ENCODE measurements around the gene ELFN1.

Gene ELFN1

DNA sequence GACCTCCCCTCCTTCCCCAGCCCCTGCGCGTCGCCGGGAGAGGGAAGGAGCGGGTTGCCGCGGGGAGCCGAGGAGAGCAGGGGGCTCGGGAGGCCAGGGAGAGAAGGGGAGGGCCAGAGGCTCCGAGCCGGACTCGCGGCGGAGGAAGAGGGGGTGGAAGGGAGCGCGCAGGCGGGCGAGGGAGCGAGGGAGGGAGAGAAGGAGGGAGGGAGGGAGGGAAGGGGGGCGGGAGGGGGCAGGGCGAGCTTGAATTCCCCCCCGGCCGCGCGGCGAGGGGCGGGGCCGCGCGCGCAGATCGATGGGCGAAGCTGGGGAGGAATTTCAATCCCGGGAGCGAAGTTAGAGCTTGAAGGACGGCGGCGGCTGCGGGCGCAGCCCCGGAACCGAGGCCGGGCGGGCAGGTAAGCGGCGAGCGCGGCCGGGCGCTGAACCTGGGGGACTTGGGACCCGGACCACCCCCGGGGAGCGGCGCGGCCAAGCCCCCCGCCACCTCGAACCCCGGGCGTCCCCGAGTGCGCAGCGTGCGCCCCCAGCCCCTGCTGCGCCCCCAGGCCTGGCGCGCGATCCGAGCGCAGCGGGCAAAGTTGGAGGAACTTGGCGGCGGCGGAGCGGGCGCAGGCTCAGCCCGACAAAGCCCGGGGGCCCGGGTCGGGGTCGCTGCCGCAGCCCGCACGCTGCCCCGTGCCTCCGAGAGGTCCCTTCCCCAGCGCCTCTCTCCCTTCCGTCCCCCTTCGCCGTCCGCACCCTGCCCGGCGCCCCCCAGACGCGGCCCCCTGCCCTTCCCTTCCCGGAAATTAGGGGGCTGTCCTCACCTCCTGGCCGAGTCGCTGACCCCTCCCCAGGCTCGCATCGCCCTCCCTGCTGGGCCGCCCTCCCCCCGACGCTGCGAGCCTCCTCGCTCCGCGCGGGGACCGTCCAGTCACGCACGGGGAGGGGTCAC is at the start of gene ELFN1:
Gene ELFN1, plus strand, starts transcription at position 324 of the 940 bp plus-strand sequence. CDS start 74,320 bp downstream, outside the sequence.
- in situ Hi-C loops (cut with MboI; ENCODE audit: low sequenced_read_pairs) = no loop called here

DNA sequence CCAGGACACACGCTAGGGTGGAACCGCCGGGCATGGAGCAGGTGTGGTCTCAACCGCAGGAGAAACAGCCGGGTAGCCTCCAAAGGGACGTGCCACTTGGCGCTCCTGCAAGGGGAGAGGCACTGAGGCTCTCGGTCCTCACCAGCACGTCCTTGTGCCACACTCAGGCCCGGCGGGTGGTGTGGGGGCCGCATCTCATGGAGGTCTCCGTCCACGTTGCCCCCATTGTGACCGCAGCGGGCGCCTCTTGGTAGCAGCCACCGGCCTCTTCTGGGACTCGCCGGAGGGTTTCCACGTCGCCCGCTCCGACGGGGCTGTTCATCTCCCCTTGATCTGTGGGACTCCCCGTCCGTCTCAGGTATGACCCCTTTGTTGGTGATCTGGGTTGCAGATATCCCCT is 49.2 kb upstream of the ELFN1 start:
- in situ Hi-C loops (cut with MboI; ENCODE audit: low sequenced_read_pairs) = no loop called here

DNA sequence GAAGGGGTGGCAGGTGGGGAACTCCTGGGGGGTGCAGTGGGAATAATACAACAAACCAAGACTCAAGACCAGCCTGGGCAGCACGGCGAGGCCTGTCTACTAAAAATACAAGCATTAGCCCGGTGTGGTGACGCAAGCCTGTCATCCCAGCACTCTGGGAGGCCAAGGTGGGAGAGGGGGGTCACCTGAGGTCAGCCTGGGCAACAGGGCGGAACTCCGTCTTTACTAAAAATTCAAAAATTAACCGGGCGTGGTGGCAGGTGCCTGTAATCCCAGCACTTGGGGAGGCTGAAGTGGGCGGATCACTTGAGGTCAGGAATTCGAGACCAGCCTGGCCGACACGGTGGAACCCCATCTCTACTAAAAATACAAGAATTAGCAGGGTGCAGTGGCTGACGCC is 48.4 kb upstream of the ELFN1 start:
- in situ Hi-C loops (cut with MboI; ENCODE audit: low sequenced_read_pairs) = no loop called here

DNA sequence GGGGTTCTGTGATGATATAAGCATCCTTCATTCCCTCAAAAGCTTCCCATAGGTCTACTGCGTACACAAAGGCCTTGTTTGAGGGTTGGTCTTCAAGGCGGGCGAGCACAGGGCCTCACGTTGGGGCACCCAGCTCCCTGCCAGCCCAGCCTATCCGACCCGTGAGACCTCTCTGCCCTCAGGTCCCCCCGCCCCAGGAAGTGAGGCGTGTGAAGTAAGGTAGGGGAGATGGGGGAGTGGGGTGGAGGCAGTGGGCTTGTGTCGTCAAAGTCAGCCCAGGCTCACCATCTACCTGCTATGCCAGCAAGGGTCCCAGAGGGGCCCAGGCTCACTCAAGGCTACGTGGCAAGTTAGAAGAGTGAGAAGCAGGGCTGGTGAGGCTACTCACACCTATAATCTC is 47.6 kb upstream of the ELFN1 start:
- in situ Hi-C loops (cut with MboI; ENCODE audit: low sequenced_read_pairs) = no loop called here

DNA sequence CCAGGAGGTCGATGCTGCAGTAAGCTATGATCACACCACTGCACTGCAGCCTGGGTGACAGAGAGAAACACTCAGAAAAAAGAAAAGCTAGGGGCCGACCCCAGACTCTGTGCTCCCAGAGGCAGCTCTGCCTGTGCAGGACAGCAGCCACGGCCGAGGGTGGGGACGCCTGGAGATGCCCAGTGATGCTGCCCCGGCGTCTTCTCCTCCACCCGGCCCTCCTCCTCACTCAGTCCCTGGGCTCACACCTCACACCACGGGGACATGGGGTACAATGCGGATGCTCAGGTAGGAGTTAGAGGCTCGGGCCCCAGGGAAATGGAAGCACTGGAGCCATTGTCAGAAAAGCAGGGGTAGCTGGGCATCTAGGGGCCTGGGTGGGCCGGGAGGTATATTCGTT is 46.3 kb upstream of the ELFN1 start:
- in situ Hi-C loops (cut with MboI; ENCODE audit: low sequenced_read_pairs) = no loop called here

DNA sequence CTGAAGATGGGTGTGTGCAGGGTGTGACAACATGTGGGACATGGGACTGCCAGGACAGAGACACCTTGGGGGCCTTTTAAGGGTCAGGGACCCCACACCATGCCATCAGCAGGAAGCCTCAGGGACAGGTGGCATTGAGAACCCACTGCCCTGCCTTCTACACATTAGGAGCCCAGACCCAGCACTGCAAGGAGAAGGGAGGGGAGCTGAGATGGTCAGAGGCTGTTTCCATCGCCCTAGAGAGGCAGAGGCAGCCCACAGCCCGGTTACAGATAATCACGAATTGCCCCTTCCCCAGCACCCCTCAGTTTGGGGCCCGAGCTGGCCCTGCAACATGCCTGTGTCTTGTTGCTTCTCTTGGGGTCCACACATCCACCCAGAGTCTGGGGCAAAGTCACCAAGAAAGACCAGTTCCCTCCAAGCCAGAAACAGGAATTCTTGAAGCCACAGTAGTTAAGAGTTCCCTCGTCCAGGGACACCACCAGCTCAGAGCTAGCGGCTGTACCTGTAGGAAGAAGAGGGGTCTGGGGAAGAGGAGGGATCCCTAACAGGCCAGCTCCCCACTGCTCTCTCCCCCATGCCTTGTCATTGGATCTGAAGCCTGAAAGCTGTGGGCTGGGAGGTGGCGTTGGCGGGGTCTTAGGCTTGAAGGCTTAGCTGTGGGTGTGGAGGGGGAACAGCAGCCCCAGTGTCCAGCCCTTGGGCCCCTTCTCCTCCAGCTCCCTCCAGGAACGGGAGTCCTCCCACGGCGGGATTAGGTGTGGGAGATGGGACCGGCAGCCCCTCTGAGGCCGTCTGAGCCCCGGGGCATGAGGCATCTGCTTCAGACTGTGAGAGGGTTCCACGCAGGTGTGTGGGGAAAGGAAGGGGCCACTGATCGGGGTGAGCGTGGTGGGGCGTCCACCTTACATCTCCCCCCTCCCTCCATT is 44.8 kb upstream of the ELFN1 start:
- in situ Hi-C loops (cut with MboI; ENCODE audit: low sequenced_read_pairs) = no loop called here

DNA sequence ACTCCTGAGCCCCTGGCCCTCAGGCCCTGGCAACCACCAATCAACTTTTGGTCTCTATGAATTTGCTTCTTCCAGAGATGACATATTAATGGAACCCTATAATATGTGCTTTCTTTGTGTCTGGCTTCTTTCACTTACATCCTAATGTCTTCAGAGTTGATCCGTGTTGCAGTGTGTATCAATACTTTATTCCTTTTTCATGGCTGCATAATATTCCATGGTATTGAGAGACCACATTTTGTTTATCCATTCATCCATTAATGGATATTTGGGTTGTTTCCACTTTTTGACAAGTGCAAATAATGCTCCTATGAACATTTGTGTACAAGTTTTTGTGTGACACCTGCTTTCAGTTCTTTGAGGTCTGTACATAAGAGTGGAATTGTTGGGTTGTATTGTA is 43.3 kb upstream of the ELFN1 start:
- in situ Hi-C loops (cut with MboI; ENCODE audit: low sequenced_read_pairs) = no loop called here

DNA sequence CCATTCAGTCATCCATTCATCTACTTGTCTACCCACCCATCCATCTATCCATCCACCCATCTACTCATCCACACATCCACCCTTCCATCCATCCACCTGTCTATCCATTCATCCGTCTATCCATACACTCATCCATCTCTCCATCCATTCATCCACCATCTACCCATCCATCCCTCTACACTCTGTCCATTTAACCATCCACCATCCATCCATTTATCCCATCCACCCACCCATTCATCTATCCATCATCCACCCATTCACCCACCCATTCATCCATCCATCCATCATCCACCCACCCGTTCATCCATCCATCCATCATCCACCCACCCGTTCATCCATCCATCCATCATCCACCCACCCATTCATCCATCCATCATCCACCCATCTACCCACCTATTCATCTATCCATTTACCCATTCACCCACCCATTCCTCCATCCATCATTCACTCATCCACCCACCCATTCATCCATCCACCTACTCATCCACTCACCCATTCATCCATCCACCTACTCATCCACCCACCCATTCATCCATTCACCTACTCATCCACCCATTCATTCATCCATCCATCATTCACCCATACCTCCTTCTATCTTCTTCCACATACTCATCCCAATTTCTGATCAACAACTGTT is 39.3 kb upstream of the ELFN1 start:
- in situ Hi-C loops (cut with MboI; ENCODE audit: low sequenced_read_pairs) = no loop called here

DNA sequence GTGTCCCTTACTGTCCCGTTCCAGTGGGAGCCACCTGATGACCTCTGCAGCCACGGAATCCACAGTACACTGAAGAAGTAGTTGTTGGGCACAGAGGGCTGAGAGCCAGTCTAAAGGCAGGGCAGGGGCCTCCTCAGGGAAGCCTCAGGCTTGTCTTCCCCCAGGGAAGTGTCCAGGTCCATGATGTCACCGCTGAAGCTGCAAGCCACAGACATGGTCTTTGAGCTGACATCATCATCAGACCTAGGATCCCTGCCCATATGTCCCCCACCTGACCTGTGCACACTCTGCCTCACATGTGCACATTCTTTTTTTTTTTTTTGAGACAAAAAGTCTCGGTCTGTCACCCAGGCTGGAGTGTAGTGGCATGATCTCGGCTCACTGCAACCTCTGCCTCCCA is 38.4 kb upstream of the ELFN1 start:
- in situ Hi-C loops (cut with MboI; ENCODE audit: low sequenced_read_pairs) = no loop called here

DNA sequence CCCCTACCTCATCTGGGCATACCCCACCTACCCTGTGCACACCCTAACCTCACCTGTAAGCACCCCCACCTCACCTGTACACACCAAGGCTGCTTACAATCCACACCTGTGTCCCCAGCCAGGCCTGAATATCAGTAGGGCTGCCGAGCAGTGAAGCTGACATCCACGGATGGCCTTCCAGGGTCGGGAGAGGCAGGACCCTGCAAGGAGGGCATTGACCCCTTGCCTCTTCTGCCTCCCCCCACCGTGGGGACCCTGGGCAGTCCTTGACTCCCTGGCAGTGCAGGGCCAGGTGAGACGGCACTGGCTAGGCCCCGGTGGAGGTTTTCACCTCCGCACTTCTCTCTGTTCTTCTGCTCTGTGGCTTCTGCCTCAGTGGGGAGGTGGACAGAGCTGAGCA is 37.6 kb upstream of the ELFN1 start:
- in situ Hi-C loops (cut with MboI; ENCODE audit: low sequenced_read_pairs) = no loop called here

DNA sequence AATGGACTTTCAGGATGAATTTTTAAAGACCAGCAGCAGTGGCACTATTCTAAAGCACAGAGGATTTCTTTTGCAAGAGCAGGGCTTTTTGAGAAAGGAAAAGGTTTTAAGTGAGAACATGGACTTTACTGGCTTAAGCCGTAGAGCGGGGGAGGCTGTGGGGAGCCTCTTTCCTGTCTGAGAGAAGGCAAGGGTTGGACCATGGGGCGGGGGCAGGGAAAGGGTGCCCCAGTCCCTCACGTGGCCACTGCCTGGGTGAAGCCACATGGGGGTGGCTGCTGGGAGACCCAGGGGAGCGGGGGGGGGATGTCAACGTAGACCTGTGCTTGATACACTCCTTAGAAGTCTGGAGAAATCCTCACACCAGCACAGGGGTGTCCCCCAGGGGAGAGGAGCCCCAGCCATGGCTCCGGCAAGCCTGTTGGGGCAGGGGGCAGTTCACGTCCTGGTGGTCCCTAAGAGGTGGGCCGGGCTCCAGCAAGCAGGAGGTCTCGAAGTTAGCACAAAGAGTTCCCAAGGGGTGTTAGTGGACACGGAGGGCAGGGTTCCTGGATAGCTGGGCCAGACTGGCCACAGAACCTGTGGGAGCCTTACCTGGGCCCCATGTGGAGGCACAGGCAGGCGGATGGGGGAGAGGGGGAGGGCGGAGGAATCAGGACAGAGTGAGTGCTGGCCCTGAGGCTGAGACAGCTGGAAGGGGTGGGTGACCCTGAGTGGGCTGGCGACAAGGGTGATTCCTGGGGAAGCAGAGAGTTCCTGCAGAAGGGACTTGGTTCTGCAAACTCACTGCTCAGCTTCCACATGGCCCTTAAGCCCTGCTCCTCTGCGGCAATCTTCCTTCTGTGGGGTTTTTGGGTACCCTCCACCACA is 36.9 kb upstream of the ELFN1 start:
- in situ Hi-C loops (cut with MboI; ENCODE audit: low sequenced_read_pairs) = no loop called here

DNA sequence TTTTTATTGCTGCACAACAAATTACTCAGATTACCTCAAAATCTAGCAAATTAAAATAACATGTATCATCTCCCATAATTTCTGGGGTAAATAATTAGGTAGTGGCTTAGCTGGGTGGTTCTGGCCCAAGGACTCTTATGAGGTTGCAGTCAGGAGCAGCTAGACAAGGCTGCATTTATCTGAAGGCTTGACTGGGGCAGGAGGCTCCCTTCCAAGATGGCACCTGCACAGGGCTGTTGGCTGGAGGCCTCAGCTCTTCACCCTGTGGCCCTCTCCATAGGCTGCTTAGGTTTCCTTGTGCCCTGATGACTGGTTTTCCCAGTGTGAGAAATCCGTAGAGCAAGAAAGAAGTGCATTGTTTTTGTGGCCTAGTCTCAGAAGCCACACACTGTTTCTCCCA is 34.7 kb upstream of the ELFN1 start:
- in situ Hi-C loops (cut with MboI; ENCODE audit: low sequenced_read_pairs) = no loop called here

DNA sequence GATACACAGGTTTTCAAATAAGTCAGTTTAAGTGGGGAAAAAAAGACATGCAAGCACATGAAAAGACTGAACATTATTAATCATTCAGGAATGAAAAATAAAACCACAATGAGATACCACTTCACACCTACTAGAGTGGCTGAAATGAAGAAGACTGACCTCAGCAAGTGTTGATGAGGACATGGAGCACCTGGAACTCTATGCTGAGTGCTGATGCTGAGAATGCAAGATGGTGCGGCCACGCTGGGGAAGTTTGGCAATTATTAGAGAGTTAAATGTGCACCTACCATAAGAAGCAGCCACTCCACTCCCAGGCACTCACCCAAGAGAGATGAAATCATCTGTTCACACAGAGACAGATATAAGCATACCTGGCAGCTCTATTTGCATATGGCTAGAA is 32.9 kb upstream of the ELFN1 start:
- in situ Hi-C loops (cut with MboI; ENCODE audit: low sequenced_read_pairs) = no loop called here

DNA sequence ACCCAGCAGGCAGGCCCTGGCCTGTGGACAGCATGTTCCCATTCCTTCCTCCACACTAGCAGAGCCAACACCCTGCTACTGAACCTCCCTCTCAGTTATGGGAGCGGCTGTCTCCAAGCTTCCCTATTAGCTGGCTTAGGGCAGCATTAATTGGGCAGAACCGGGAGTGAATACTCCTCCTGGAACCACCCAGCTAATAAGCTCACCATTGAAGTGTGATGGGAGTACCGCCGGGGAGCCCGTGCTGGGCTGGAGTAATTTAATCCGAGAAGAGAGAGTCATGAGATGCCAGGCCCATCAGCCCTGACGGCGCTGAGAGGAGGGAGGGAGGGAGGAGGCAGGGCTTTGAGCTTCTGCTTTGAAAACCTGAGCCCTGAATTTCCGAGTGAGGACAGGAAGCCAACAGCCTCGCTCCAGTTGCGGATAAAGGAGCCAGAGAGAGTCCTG is 31.8 kb upstream of the ELFN1 start:
- in situ Hi-C loops (cut with MboI; ENCODE audit: low sequenced_read_pairs) = no loop called here

DNA sequence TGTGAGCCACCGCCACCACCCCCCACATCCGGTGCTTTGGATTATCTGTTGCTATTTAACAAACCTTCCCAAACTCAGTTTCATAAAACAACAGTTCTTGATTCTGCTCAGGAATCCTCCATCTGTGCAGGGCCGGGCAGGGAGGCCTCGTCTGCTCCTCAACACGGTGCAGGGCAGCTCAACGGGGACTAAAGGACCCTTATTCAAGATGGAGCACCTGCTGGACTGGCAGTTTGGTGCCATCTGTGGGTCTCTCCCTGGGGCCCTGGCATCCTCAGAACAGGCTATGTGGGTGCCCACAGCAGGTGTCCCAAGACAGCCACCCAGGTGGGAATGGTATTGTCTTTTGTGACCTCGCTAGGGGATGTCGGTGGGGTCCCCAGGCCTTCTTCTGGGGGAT is 31.0 kb upstream of the ELFN1 start:
- in situ Hi-C loops (cut with MboI; ENCODE audit: low sequenced_read_pairs) = no loop called here

DNA sequence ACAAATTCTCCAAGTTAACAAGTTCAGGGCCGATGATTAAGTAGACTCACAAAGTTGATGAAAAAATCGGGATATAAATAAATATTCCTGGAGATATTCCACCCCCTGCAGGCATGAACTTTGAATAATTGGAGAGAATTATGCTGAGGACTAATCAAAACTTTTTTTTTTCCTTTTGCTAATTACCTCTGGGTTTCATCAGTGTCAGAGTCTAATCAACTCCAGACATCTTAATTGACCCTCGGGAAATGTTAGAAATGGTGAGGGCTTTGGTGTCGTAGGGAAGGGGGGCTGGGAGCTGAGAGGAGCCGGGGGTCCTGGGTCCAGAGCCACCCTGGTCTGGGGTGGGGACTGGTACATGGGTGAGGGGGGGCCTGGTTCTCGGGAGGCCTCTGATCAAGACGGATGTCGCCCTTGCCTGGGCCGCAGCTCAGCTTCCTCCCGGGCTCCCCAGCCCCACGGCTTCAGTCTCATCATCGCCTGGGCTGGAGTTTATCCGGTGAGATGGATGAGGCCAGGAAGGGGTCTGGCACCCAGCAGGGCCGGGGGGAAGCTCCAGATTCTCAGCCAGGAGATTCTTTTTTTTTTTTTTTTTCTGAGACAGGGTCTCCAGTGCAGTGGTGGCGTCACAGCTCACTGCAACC is 30.4 kb upstream of the ELFN1 start:
- in situ Hi-C loops (cut with MboI; ENCODE audit: low sequenced_read_pairs) = no loop called here

DNA sequence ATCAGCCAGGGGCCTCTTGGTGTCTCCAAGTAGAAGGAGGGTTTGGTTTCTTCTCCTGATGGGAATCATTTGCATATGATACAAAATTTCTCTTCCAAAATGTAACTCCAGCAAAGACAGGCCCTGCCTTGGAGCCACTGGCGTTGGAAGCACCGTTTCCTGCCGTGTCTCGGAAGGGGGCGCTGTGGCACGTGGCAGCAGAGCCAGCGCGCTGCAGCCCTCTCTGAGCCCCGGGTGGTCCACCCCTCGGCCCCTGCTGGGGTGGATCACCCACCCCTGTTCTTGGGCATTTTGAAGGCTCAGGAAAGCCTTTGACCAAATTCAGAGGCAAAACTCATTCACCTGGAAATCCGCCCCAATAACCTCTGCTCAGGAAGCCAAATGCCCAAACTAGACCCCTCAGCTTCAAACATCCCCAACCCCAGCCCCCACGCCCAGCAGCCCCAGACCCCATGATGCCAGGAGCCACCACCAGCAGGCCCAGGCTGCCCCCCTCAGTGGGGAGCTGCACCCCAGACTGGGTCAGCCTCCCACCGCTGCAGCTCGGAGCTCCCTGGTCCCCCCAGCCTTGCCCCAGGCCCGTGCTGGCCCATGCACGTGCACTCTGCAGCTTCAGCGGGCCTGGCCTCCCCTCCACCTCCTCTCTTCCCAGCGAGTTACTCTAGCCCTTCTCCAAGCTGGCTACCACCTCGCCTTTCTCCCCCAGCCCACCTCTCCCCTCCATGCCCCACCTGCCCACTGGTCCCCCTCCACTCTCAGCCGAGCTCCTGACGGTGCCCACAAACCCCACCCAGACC is 29.5 kb upstream of the ELFN1 start:
- in situ Hi-C loops (cut with MboI; ENCODE audit: low sequenced_read_pairs) = no loop called here

DNA sequence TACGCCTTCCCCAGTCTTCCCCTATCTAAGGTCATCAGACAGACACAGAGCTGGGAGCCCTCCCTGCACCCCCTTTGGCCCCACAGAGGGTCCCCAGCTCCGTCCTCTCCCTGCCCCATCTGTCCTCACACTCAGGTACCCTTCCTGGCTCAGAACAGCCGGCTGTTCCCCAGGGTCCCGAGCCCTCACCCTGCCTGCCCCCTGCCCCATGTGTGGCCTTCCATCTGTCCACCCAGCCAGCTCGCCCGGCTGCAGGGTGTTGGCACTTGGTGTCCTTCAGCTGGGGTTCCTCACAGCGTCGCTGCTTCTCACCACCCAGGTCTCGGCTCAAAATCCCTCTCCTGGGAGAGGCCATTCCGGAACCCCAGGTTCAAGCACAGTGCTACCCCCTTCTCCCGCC is 28.9 kb upstream of the ELFN1 start:
- in situ Hi-C loops (cut with MboI; ENCODE audit: low sequenced_read_pairs) = no loop called here

DNA sequence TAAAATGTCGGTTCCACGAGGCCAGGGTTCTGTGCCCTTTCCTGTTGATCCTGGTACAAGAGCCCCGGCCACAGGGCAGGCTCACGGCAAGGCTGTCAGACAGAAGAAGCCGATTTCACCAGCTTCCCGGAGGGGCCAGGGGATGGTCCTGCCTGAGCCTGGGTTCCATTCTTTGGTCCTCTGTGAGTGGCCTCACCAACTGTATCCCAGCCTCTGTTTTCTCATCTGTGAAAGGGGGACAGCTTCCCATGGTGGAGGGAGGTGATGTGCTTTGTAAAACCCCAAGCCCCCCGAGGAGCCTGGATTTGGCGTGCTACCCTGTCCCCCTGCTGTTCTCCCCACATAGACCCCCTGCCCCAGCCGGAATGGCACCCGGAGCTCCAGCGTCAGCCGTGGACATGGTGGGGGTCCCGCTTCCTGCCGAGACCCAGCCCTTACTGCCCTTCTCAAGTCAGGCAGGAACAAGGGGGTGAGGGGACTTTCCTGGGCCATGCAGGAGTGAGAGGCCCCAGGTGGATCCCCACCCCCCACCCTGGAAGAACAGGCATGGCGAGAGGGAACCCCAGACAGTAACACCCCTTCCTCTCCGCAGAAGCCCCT is 28.3 kb upstream of the ELFN1 start:
- in situ Hi-C loops (cut with MboI; ENCODE audit: low sequenced_read_pairs) = no loop called here

All from HL-60/S4 (cell line).